ENCODE data around the gene AEBP1.

Gene AEBP1

GRCh38 chr7:44086627-44087026 lies 17.5 kb upstream of the AEBP1 start:
- no peak for TF ChIP-seq GATA2 (IDR thresholded peaks at IDR 0.05; ENCODE audit: low read depth, low read length)
- no peak for TF ChIP-seq GATA3 (IDR thresholded peaks at IDR 0.05; ENCODE audit: low read depth, low read length)

GRCh38 chr7:44087911-44088838 lies 16.0 kb upstream of the AEBP1 start:
- TF ChIP-seq GATA2 (IDR thresholded peaks at IDR 0.05; ENCODE audit: low read depth, low read length) (no peak), GATA3 (IDR thresholded peaks at IDR 0.05; ENCODE audit: low read depth, low read length) (no peak)

DNA sequence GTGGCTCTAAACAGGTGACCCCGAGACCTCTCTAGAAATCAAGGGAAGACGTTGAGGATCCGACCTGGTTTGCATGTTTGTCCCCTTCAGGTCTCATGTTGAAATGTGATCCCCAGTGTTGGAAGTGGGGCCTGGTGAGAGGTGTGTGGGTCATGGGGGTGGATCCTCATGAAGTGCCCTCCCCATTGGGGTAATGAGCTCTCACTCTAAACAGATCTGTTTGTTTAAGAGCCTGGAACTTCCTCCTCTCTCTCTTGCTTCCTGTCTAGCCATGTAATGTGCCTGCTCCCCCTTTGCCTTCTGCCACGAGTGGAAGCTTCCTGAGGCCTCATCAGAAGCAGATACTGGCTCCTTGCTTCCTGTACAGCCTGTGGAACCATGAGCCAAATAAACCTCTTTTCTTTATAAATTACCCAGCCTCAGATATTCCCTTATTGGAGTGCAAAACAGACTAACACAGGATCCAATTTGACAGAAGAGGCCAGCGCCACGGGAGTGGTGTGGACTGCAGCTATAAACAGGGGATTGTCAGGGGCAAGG lies 11.0 kb upstream of the AEBP1 start:
- TF ChIP-seq GATA3 (IDR thresholded peaks at IDR 0.05; ENCODE audit: low read depth, low read length) (no peak), GATA2 (IDR thresholded peaks at IDR 0.05; ENCODE audit: low read depth, low read length) (no peak)

DNA sequence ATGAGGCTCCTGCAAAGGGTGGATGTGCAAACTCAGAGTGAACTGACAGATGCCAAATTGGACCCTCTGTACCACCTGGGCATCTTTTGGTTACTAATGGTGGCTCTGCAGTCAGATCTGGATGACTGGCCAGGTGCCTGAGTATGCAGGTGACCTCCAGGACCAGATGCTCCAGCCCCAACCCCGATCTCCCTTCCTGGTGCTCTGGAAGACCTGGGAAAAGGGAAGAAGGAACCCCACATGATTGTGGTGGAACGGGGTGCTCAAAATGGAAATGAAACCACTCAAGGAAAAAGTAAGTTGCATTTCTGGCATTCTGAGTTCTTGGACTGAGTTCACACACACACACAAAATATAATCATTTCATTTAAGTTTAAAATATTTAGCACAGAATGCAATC lies 9.8 kb upstream of the AEBP1 start:
- TF ChIP-seq GATA2 (IDR thresholded peaks at IDR 0.05; ENCODE audit: low read depth, low read length) (no peak), GATA3 (IDR thresholded peaks at IDR 0.05; ENCODE audit: low read depth, low read length) (no peak)

- TF ChIP-seq GATA3 (IDR thresholded peaks at IDR 0.05; ENCODE audit: low read depth, low read length) (no peak), GATA2 (IDR thresholded peaks at IDR 0.05; ENCODE audit: low read depth, low read length) (no peak)
Measured at GRCh38 chr7:44094883-44095592, 9.1 kb upstream of the AEBP1 start.

GRCh38 chr7:44095781-44096180 lies 8.4 kb upstream of the AEBP1 start:
- no peak for TF ChIP-seq GATA3 (IDR thresholded peaks at IDR 0.05; ENCODE audit: low read depth, low read length)
- TF ChIP-seq GATA2 (IDR thresholded peaks at IDR 0.05; ENCODE audit: low read depth, low read length), result no peak

GRCh38 chr7:44096326-44096881 lies 7.7 kb upstream of the AEBP1 start:
- TF ChIP-seq GATA2 (IDR thresholded peaks at IDR 0.05; ENCODE audit: low read depth, low read length) (no peak), GATA3 (IDR thresholded peaks at IDR 0.05; ENCODE audit: low read depth, low read length) (no peak)

DNA sequence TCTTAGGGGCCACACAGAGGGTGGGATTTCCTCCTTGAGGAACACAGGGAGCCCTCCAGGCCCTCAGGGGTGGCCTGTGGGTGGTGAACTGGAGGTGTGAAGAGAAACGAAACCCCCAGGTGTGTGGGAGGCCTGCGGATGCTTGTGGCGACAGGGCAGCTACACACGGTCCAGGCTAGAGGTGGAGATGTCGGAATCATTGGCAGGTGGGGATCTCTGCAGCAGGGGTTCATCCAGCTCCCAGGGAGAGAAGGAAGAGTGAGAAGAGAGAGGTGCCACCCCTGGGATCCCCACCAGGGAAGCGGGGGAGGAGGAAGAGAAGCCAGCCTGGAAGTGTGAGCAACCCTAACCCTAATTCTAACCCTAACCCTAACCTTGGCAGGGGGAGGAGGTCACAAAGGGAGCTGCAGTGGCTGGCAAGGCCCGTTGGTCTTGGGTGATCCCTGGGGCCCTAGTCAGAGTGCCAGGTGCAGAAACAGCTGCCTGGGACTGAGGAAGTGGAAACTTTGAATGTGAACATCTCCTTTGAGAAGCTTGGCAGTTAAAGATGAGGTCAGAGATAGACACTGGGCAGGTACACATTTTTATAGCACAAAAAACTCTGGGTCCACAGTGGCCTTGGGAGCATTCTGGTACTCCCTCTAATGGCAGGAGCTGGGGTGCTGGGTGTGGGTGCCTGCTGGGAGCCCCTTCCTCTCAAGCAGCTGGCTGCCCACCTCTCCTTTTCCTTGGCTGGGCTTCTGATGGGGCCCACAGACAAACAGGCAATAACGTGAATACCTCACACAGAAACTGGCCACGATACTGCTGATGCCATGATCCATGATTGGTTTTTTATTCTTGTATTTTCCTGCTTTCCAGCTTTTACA lies 6.8 kb upstream of the AEBP1 start:
- TF ChIP-seq GATA2 (IDR thresholded peaks at IDR 0.05; ENCODE audit: low read depth, low read length), result no peak
- TF ChIP-seq GATA3 (IDR thresholded peaks at IDR 0.05; ENCODE audit: low read depth, low read length), result no peak

- TF ChIP-seq GATA2 (IDR thresholded peaks at IDR 0.05; ENCODE audit: low read depth, low read length), result no peak
Measured at GRCh38 chr7:44098092-44099068, 5.8 kb upstream of the AEBP1 start.

GRCh38 chr7:44099669-44100068 lies 4.5 kb upstream of the AEBP1 start:
- TF ChIP-seq GATA3 (IDR thresholded peaks at IDR 0.05; ENCODE audit: low read depth, low read length) (no peak), GATA2 (IDR thresholded peaks at IDR 0.05; ENCODE audit: low read depth, low read length) (no peak)

GRCh38 chr7:44100458-44101302 lies 3.5 kb upstream of the AEBP1 start:
- TF ChIP-seq GATA2 (IDR thresholded peaks at IDR 0.05; ENCODE audit: low read depth, low read length), result no peak
- no peak for TF ChIP-seq GATA3 (IDR thresholded peaks at IDR 0.05; ENCODE audit: low read depth, low read length)

All from SH-SY5Y (cell line).